Bronchial epithelial cell (primary cell): ENCODE measurements around the gene NUF2. TPM values are rescaled to one million over a fixed set of nuclear protein-coding genes. Genes with fewer than 3 reads are reported as not detected.

Experiments
- DNase-seq: peaks from one replicate; pipeline ENCODE4 v3.0.0-alpha.2; 2010; ENCODE audit warnings: low read depth
- FAIRE-seq: peaks from 2 replicates; lab custom pipeline; 2011; peaks lifted over from hg19 to GRCh38; lab: Jason Lieb, UNC
- H3K27me3 ChIP-seq: 2 replicates; pipeline ENCODE4 v1.5.1; 2011; ENCODE audit warnings: low read length; ENCODE audit not compliant: control insufficient read depth, insufficient read depth
- H3K36me3 ChIP-seq: 2 replicates; pipeline ENCODE4 v1.5.1; 2011; ENCODE audit warnings: low read length; ENCODE audit not compliant: control insufficient read depth, insufficient read depth
- H3K4me3 ChIP-seq: 2 replicates; pipeline ENCODE4 v1.5.1; 2011; ENCODE audit warnings: mild to moderate bottlenecking, low read depth, low read length, control low read depth
- CTCF ChIP-seq: IDR thresholded peaks from 2 replicates; pipeline ENCODE4 v1.5.1; 2011; ENCODE audit warnings: mild to moderate bottlenecking, moderate library complexity, low read length, control low read depth, inconsistent platforms; ENCODE audit not compliant: insufficient read depth, severe bottlenecking
- total RNA-seq: library from RNA; depleted of rRNA; stranded (reverse); fragments of >200 nt; gene quantifications from 2 replicates; pipeline ENCODE4 v1.2.1, GENCODE V29; 2014

Gene NUF2
- total RNA-seq, 1 donor from 2014 or later, result 0.79 TPM

- no peak for TF ChIP-seq CTCF
- FAIRE-seq (no peak), DNase-seq (no peak)
- H3K4me3 ChIP-seq, result no peak overlapping the region
- no peaks in the 10 kb centered on the region for H3K27me3 ChIP-seq
- H3K36me3 ChIP-seq, result no peaks in the 10 kb centered on the region
These were observed 44.8 kb downstream of the NUF2 start for GRCh38 chr1:163366555-163366954.

GRCh38 chr1:163367721-163368120, 46.0 kb downstream of the NUF2 start:
- FAIRE-seq, result no peak

GRCh38 chr1:163372576-163372975, 50.8 kb downstream of the NUF2 start:
- Histone ChIP-seq H3K27me3 (no peaks in the 10 kb centered on the region), H3K4me3 (no peak overlapping the region), H3K36me3 (no peaks in the 10 kb centered on the region)
- no peak for DNase-seq
- no peak for FAIRE-seq
- TF ChIP-seq CTCF, result no peak

More at GRCh38 chr1:163367721-163368120, 46.0 kb downstream of the NUF2 start:
- Histone ChIP-seq H3K4me3 (no peak overlapping the region), H3K27me3 (no peaks in the 10 kb centered on the region), H3K36me3 (no peaks in the 10 kb centered on the region)
- no peak for DNase-seq
- TF ChIP-seq CTCF, result no peak

- no peak for TF ChIP-seq CTCF
- H3K4me3 ChIP-seq, result no peak overlapping the region
- no peak for FAIRE-seq
- no peaks in the 10 kb centered on the region for H3K36me3 ChIP-seq
- no peaks in the 10 kb centered on the region for H3K27me3 ChIP-seq
- no peak for DNase-seq
These were observed 56.8 kb downstream of the NUF2 start for GRCh38 chr1:163378554-163378953.

- FAIRE-seq (no peak), DNase-seq (no peak)
- Histone ChIP-seq H3K27me3 (no peaks in the 10 kb centered on the region), H3K4me3 (no peak overlapping the region), H3K36me3 (no peaks in the 10 kb centered on the region)
- TF ChIP-seq CTCF, result no peak
These were observed 58.0 kb downstream of the NUF2 start for GRCh38 chr1:163379801-163380200.

GRCh38 chr1:163381487-163382184, 59.9 kb downstream of the NUF2 start:
- Histone ChIP-seq H3K4me3 (no peak overlapping the region), H3K27me3 (no peaks in the 10 kb centered on the region), H3K36me3 (no peaks in the 10 kb centered on the region)
- FAIRE-seq (no peak), DNase-seq (no peak)
- TF ChIP-seq CTCF, result no peak
